HepG2 (cell line): ENCODE results near the gene CARMIL3. TPM values are rescaled to one million over a fixed set of nuclear protein-coding genes. Genes with fewer than 3 reads are reported as not detected.

Source experiments
- ATF3 ChIP-seq: sonication (generic); formaldehyde crosslinking; IDR thresholded peaks from 2 replicates; pipeline ENCODE4 v1.4.0; 2020; ENCODE audit warnings: missing genetic modification reagents
- DBP ChIP-seq: sonication (generic); formaldehyde crosslinking; IDR thresholded peaks from 2 replicates; pipeline ENCODE4 v1.4.0; 2020; ENCODE audit warnings: missing genetic modification reagents; ENCODE audit errors: not compliant biosample characterization
- FOXA1 ChIP-seq, 2 experiments: fragments of 450-650 bp in 1 of 2; sonication (generic) in 1 of 2; formaldehyde crosslinking in 1 of 2; IDR thresholded peaks; 2 replicates each; pipeline versions ENCODE4 v1.4.0 to v1.6.1; 2016 to 2020; ENCODE audit warnings: missing genetic modification reagents in 1 of 2
- HNRNPL ChIP-seq: fragments of 200-400 bp; formaldehyde crosslinking; IDR thresholded peaks from 2 replicates; pipeline ENCODE4 v1.6.1; 2017; ENCODE audit warnings: mild to moderate bottlenecking, low read depth, low read length
- NCOR1 ChIP-seq: fragments of 200-600 bp; sonication (generic); IDR thresholded peaks from 2 replicates; pipeline ENCODE4 v1.7.0; 2017; ENCODE audit warnings: antibody characterized with exemption, low read length, borderline replicate concordance
- PHF8 ChIP-seq: sonication (generic); formaldehyde crosslinking; IDR thresholded peaks from 2 replicates; pipeline ENCODE4 v1.5.0; 2020; ENCODE audit warnings: missing genetic modification reagents
- POLR2AphosphoS5 ChIP-seq: IDR thresholded peaks from 2 replicates; pipeline ENCODE4 v1.6.1; 2012; ENCODE audit warnings: low read depth, low read length
- REPIN1 ChIP-seq: sonication (generic); formaldehyde crosslinking; IDR thresholded peaks from 2 replicates; pipeline ENCODE4 v1.8.0; 2022; ENCODE audit warnings: missing genetic modification reagents, low read depth, mild to moderate bottlenecking, borderline replicate concordance
- SSRP1 ChIP-seq: IDR thresholded peaks from 2 replicates; pipeline ENCODE4 v1.6.1; 2016; ENCODE audit warnings: control low read depth
- THAP7 ChIP-seq: sonication (generic); formaldehyde crosslinking; IDR thresholded peaks from 2 replicates; pipeline ENCODE4 v1.8.1; 2023; ENCODE audit warnings: mild to moderate bottlenecking, missing genetic modification reagents
- ZFP91 ChIP-seq: sonication (generic); formaldehyde crosslinking; IDR thresholded peaks from 2 replicates; pipeline ENCODE4 v1.9.0; 2022; ENCODE audit warnings: missing genetic modification reagents, mild to moderate bottlenecking, borderline replicate concordance
- ZNF326 ChIP-seq: sonication (generic); formaldehyde crosslinking; IDR thresholded peaks from 2 replicates; pipeline ENCODE4 v1.4.0; 2020; ENCODE audit warnings: missing genetic modification reagents, borderline replicate concordance
- ZNF333 ChIP-seq: sonication (generic); formaldehyde crosslinking; IDR thresholded peaks from 2 replicates; pipeline ENCODE4 v1.4.0; 2020; ENCODE audit warnings: mild to moderate bottlenecking, missing genetic modification reagents, borderline replicate concordance
- ZNF350 ChIP-seq: sonication (generic); formaldehyde crosslinking; IDR thresholded peaks from 2 replicates; pipeline ENCODE4 v1.4.0; 2020; ENCODE audit warnings: mild to moderate bottlenecking, low read depth, missing genetic modification reagents, borderline replicate concordance
- ZNF574 ChIP-seq: sonication (generic); formaldehyde crosslinking; IDR thresholded peaks from 2 replicates; pipeline ENCODE4 v1.4.0; 2020; ENCODE audit warnings: missing genetic modification reagents
- ZNF747 ChIP-seq: sonication (generic); formaldehyde crosslinking; IDR thresholded peaks from 2 replicates; pipeline ENCODE4 v1.8.1; 2023; ENCODE audit warnings: missing genetic modification reagents, mild to moderate bottlenecking, borderline replicate concordance
- ZNF776 ChIP-seq: sonication (generic); formaldehyde crosslinking; IDR thresholded peaks from 2 replicates; pipeline ENCODE4 v1.4.0; 2020; ENCODE audit warnings: mild to moderate bottlenecking, missing genetic modification reagents
- ZZZ3 ChIP-seq: sonication (generic); formaldehyde crosslinking; IDR thresholded peaks from 2 replicates; pipeline ENCODE4 v1.4.0; 2020; ENCODE audit warnings: missing genetic modification reagents, mild to moderate bottlenecking, borderline replicate concordance
- polyA plus RNA-seq, 8 experiments: library from polyadenylated mRNA; depleted of rRNA in 3 of 8; stranded (reverse) in 7 of 8; unstranded in 1 of 8; fragments of >200 nt; fragmentation: Illumina TruSeq in 4 of 8; extraction: Trizol in 4 of 8; gene quantifications; 2 replicates each; pipeline versions ENCODE4 v1.2.1 to v1.2.3, GENCODE V29; 2011 to 2016; ENCODE audit warnings: low read depth in 4 of 8, missing spikeins in 1 of 8, mixed read lengths in 1 of 8; ENCODE audit not compliant: insufficient read depth in 1 of 8
- total RNA-seq, 5 experiments: library from RNA; depleted of rRNA; stranded (reverse); fragments of >200 nt; fragmentation: Illumina TruSeq; extraction: Trizol; gene quantifications; 2 replicates each; pipeline ENCODE4 v1.2.3, GENCODE V29; 2016; ENCODE audit warnings: low read depth in 1 of 5
- TF ChIP-seq, protein P1 (sequence below): sonication (generic); formaldehyde crosslinking; IDR thresholded peaks from 2 replicates; pipeline ENCODE4 v1.4.0; 2020; ENCODE audit warnings: mild to moderate bottlenecking, missing genetic modification reagents
- TF ChIP-seq, protein P2 (sequence below): sonication (generic); formaldehyde crosslinking; IDR thresholded peaks from 2 replicates; pipeline ENCODE4 v1.8.1; 2023; ENCODE audit warnings: missing genetic modification reagents, inconsistent platforms, borderline replicate concordance

The CARMIL3 gene
- total and polyA plus RNA-seq, 2 of the 13 experiments (the other 11 are each of a cell fraction or from before 2014, with no cell fraction given) = 0.27 to 0.55 TPM

DNA sequence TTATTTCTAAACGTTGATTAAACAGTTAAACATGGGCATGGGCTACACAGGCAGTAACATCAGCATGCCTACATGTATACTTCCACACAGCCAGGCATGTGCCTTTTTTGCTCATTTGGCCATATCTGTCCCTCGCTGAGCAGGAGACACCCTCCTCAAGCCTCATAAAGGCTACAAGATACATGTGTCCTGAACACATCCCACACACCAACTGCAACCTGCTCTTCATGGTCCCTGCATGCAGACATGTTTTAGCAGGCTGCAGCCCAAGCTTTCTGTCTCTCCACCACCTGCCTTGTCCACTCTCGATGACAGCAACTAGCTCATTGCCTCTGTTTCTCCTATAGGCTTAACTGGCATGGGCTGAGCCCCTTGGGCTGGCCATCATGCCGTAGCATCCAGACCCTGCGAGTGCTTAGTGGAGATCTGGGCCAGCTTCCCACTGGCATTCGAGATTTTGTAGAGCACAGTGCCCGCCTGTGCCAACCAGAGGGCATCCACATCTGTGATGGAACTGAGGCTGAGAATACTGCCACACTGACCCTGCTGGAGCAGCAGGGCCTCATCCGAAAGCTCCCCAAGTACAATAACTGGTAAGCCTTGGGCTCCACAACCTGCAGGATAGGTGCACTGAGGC, 44.9 kb downstream of the CARMIL3 start (continued):
- no peak for TF ChIP-seq FOXA1 (IDR thresholded peaks at IDR 0.05)
- TF ChIP-seq FOXA1 (CRISPR knock-in tag; IDR thresholded peaks at IDR 0.05) = 0 out of 2 replicates have a peak, but pooled peaks have one; percentile 2
- TF ChIP-seq, protein P1, sequence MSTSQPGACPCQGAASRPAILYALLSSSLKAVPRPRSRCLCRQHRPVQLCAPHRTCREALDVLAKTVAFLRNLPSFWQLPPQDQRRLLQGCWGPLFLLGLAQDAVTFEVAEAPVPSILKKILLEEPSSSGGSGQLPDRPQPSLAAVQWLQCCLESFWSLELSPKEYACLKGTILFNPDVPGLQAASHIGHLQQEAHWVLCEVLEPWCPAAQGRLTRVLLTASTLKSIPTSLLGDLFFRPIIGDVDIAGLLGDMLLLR (CRISPR knock-in tag) = peak; percentile 92
- TF ChIP-seq ZNF333 = peak; percentile 90; the same call in 1 of the 2 replicates
- peak; percentile 27; the same call in 1 of the 2 replicates for TF ChIP-seq ZNF574
- TF ChIP-seq REPIN1 (CRISPR knock-in tag) = peak; percentile 38; the same call in 1 of the 2 replicates
- TF ChIP-seq ZZZ3 = 0 out of 2 replicates have a peak, but pooled peaks have one; percentile 27
- TF ChIP-seq ZNF776 (CRISPR knock-in tag) = peak; percentile 66; the same call in 1 of the 2 replicates
- TF ChIP-seq, protein P2, sequence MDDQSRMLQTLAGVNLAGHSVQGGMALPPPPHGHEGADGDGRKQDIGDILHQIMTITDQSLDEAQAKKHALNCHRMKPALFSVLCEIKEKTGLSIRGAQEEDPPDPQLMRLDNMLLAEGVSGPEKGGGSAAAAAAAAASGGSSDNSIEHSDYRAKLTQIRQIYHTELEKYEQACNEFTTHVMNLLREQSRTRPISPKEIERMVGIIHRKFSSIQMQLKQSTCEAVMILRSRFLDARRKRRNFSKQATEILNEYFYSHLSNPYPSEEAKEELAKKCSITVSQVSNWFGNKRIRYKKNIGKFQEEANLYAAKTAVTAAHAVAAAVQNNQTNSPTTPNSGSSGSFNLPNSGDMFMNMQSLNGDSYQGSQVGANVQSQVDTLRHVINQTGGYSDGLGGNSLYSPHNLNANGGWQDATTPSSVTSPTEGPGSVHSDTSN (CRISPR knock-in tag) = no peak
- TF ChIP-seq ATF3 (CRISPR knock-in tag) = peak; percentile 45; the same call in 1 of the 2 replicates
- peak; percentile 67; the same call in 1 of the 2 replicates for TF ChIP-seq THAP7 (CRISPR knock-in tag)
- peak; percentile 78 for TF ChIP-seq POLR2AphosphoS5
- 0 out of 2 replicates have a peak, but pooled peaks have one; percentile 51 for TF ChIP-seq HNRNPL
- TF ChIP-seq ZNF350 (CRISPR knock-in tag) = peak; percentile 65
- peak; percentile 97 for TF ChIP-seq SSRP1 (CRISPR knock-in tag)
- TF ChIP-seq ZFP91 (CRISPR knock-in tag) = no peak
- TF ChIP-seq NCOR1 = no peak
- TF ChIP-seq ZNF747 (CRISPR knock-in tag) = peak; percentile 51; the same call in 1 of the 2 replicates
- TF ChIP-seq DBP (CRISPR knock-in tag) = no peak
- TF ChIP-seq ZNF326 = peak; percentile 58; the same call in 1 of the 2 replicates
- peak; percentile 37 for TF ChIP-seq PHF8
